IgD-negative memory B cell (primary cell): ENCODE results near the gene FOXI2. TPM values are rescaled to one million over a fixed set of nuclear protein-coding genes. Genes with fewer than 3 reads are reported as not detected.

Source experiments
- H3K27ac Mint-ChIP-seq, 3 donors: one replicate each; pipeline ENCODE4 v1.8.0; 2020 to 2022; ENCODE audit warnings: mild to moderate bottlenecking in 3 of 3, mixed read lengths in 3 of 3, moderate library complexity in 1 of 3
- H3K27me3 Mint-ChIP-seq: one replicate; pipeline ENCODE4 v1.8.0; 2021; ENCODE audit warnings: mixed read lengths
- H3K36me3 Mint-ChIP-seq: one replicate; pipeline ENCODE4 v1.8.0; 2020; ENCODE audit warnings: mild to moderate bottlenecking, mixed read lengths
- H3K4me1 Mint-ChIP-seq, 3 donors: one replicate each; pipeline ENCODE4 v1.8.0; 2020 to 2022; ENCODE audit warnings: mixed read lengths in 3 of 3, mild to moderate bottlenecking in 1 of 3
- H3K4me3 Mint-ChIP-seq, 4 donors: one replicate each; pipeline ENCODE4 v1.8.0; 2020 to 2022; ENCODE audit warnings: mild to moderate bottlenecking in 4 of 4, mixed read lengths in 4 of 4, moderate library complexity in 3 of 4
- H3K9me3 Mint-ChIP-seq, 3 donors: one replicate each; pipeline ENCODE4 v1.8.0; 2020 to 2021; ENCODE audit warnings: mixed read lengths in 3 of 3, mild to moderate bottlenecking in 1 of 3
- polyA plus RNA-seq: library from polyadenylated mRNA; unstranded; fragments of 300-500 nt; fragmentation: Illumina TruSeq; gene quantifications from one replicate; pipeline ENCODE4 v1.2.3, GENCODE V29; 2021

The FOXI2 gene
- polyA plus RNA-seq, 1 donor from 2014 or later: not detected

GRCh38 chr10:127776816-127777215 lies 39.8 kb downstream of the FOXI2 start:
- H3K4me3 Mint-ChIP-seq: no peak overlapping the region
- no peak overlapping the region for H3K27ac Mint-ChIP-seq
- peaks cover 0 to 2% (median 0%) of the 10 kb centered on the region in 3 donors for H3K9me3 Mint-ChIP-seq
- no peaks in the 10 kb centered on the region for H3K4me1 Mint-ChIP-seq
- H3K27me3 Mint-ChIP-seq: no peaks in the 10 kb centered on the region
- H3K36me3 Mint-ChIP-seq: no peaks in the 10 kb centered on the region

GRCh38 chr10:127781412-127781811 lies 44.4 kb downstream of the FOXI2 start:
- no peak overlapping the region for H3K27ac Mint-ChIP-seq
- no peaks in the 10 kb centered on the region for H3K36me3 Mint-ChIP-seq
- H3K4me3 Mint-ChIP-seq: no peak overlapping the region
- H3K27me3 Mint-ChIP-seq: peaks cover 2% of the 10 kb centered on the region
- H3K9me3 Mint-ChIP-seq: peaks cover 0 to 11% (median 4%) of the 10 kb centered on the region in 3 donors
- no peaks in the 10 kb centered on the region for H3K4me1 Mint-ChIP-seq

- Mint-ChIP-seq H3K4me1 (no peaks in the 10 kb centered on the region), H3K27me3 (peaks cover 7% of the 10 kb centered on the region), H3K4me3 (no peak overlapping the region), H3K36me3 (no peaks in the 10 kb centered on the region), H3K27ac (no peak overlapping the region), H3K9me3 (peaks cover 0 to 18% (median 11%) of the 10 kb centered on the region in 3 donors)
Measured at GRCh38 chr10:127787873-127788272, 50.9 kb downstream of the FOXI2 start.

GRCh38 chr10:127790066-127790624 lies 53.2 kb downstream of the FOXI2 start:
- Mint-ChIP-seq H3K27me3 (peaks cover 9% of the 10 kb centered on the region), H3K36me3 (no peaks in the 10 kb centered on the region), H3K27ac (no peak overlapping the region), H3K9me3 (peaks cover 0 to 9% (median 7%) of the 10 kb centered on the region in 3 donors), H3K4me3 (no peak overlapping the region), H3K4me1 (no peaks in the 10 kb centered on the region)

Other genes with a start within 250 kb of the FOXI2 start
- gene NPS, start 187.9 kb upstream of the FOXI2 start, polyA plus RNA-seq: not detected
- gene CLRN3, start 155.8 kb downstream of the FOXI2 start, polyA plus RNA-seq: not detected
- gene PTPRE, start 169.9 kb downstream of the FOXI2 start, polyA plus RNA-seq: 11.2 TPM